GM23248 (cell line): ENCODE measurements around the gene PATJ.

Experiments
- EZH2 ChIP-seq: fragments of 200-600 bp; sonication (generic); IDR thresholded peaks from 2 replicates; pipeline ENCODE4 v1.6.1; 2018; ENCODE audit warnings: antibody characterized with exemption, mild to moderate bottlenecking; ENCODE audit not compliant: insufficient read depth, poor library complexity, severe bottlenecking
- EZH2phosphoT487 ChIP-seq: fragments of 200-600 bp; sonication (generic); IDR thresholded peaks from 2 replicates; pipeline ENCODE4 v1.6.1; 2018; ENCODE audit warnings: antibody characterized with exemption, moderate library complexity, mild to moderate bottlenecking, low read depth; ENCODE audit not compliant: insufficient read depth

- TF ChIP-seq EZH2phosphoT487 (no peak), EZH2 (no peak)
Observed at GRCh38 chr1:62188111-62188510, 445.8 kb downstream of the PATJ start.
